Suprapubic skin (tissue), 3 donors: ENCODE measurements around the gene FHOD3.

Experiments
- CTCF ChIP-seq, 2 donors: fragments of 200-600 bp in 1 of 2; fragments of 450-650 bp in 1 of 2; sonication (generic) in 1 of 2; IDR thresholded peaks; one replicate each; pipeline ENCODE4 v1.5.1; 2016 to 2019; ENCODE audit warnings: antibody characterized with exemption in 2 of 2, mild to moderate bottlenecking in 1 of 2, moderate library complexity in 1 of 2
- POLR2AphosphoS5 ChIP-seq, 3 donors: sonication (generic); formaldehyde crosslinking; IDR thresholded peaks; one replicate each; pipeline ENCODE4 v1.6.1; 2017; ENCODE audit warnings: antibody characterized with exemption in 3 of 3

- TF ChIP-seq CTCF (IDR thresholded peaks at IDR 0.05) (no peak), POLR2AphosphoS5 (IDR thresholded peaks at IDR 0.05) (no peak)
These were observed 439.8 kb downstream of the FHOD3 start for GRCh38 chr18:36737316-36737715.
